T-helper 1 cell treated with Interleukin-12 subunit alpha and Interleukin-12 subunit beta and Interleukin-4 antibody, amounts not matched to agents 30 ng/mL and 1 ng/mL, for 36 hours (primary cell): Measurements from ENCODE around the gene PTPRN2. TPM values are rescaled to one million over a fixed set of nuclear protein-coding genes. Genes with fewer than 3 reads are reported as not detected.
"Not testable (repeated sequence)": the region's sequence is repeated elsewhere in the genome, so short reads cannot be mapped to it uniquely, and the experiment has no call there.

ENCODE experiments used
- intact Hi-C: fragments of 100-400 bp; cut with micrococcal nuclease; formaldehyde crosslinking; loops from one replicate; pipeline ENCODE4 v1.15.1; 2024
- total RNA-seq: library from RNA; stranded (reverse); gene quantifications from 2 replicates; pipeline ENCODE4 v1.2.3, GENCODE V29; 2022

The PTPRN2 gene
- total RNA-seq, 1 donor from 2014 or later = 2.9 TPM

- intact Hi-C loops = no loop called here
Measured at GRCh38 chr7:157945401-157945800, 642.2 kb downstream of the PTPRN2 start.

- intact Hi-C loops = no loop called here
Measured at GRCh38 chr7:157944734-157945291, 642.8 kb downstream of the PTPRN2 start.

GRCh38 chr7:157944051-157944450 lies 643.6 kb downstream of the PTPRN2 start:
- intact Hi-C loops = no loop called here

- intact Hi-C loops = no loop called here
Measured at GRCh38 chr7:157943561-157943960, 644.1 kb downstream of the PTPRN2 start.

GRCh38 chr7:157941210-157941609 lies 646.4 kb downstream of the PTPRN2 start:
- intact Hi-C loops = no loop called here

- intact Hi-C loops = no loop called here
Measured at GRCh38 chr7:157940497-157940896, 647.1 kb downstream of the PTPRN2 start.

GRCh38 chr7:157938211-157938610 lies 649.4 kb downstream of the PTPRN2 start:
- intact Hi-C loops = no loop called here

GRCh38 chr7:157937406-157937805 lies 650.2 kb downstream of the PTPRN2 start:
- intact Hi-C loops = no loop called here

- intact Hi-C loops = no loop called here
Measured at GRCh38 chr7:157936976-157937375, 650.6 kb downstream of the PTPRN2 start.

GRCh38 chr7:157935721-157936120 lies 651.9 kb downstream of the PTPRN2 start:
- intact Hi-C loops = not testable (repeated sequence)

GRCh38 chr7:157933219-157934155 lies 654.1 kb downstream of the PTPRN2 start:
- intact Hi-C loops = not testable (repeated sequence)

- intact Hi-C loops = no loop called here
Measured at GRCh38 chr7:157932498-157933218, 655.0 kb downstream of the PTPRN2 start.

GRCh38 chr7:157930926-157931466 lies 656.6 kb downstream of the PTPRN2 start:
- intact Hi-C loops = no loop called here

GRCh38 chr7:157930441-157930840 lies 657.2 kb downstream of the PTPRN2 start:
- intact Hi-C loops = no loop called here

- intact Hi-C loops = no loop called here
Measured at GRCh38 chr7:157929671-157930070, 658.0 kb downstream of the PTPRN2 start.

- intact Hi-C loops = no loop called here
Measured at GRCh38 chr7:157928808-157929425, 658.7 kb downstream of the PTPRN2 start.

GRCh38 chr7:157928171-157928794 lies 659.3 kb downstream of the PTPRN2 start:
- intact Hi-C loops = no loop called here

GRCh38 chr7:157927313-157927925 lies 660.2 kb downstream of the PTPRN2 start:
- intact Hi-C loops = no loop called here

GRCh38 chr7:157926521-157927150 lies 661.0 kb downstream of the PTPRN2 start:
- intact Hi-C loops = no loop called here

GRCh38 chr7:157926107-157926506 lies 661.5 kb downstream of the PTPRN2 start:
- intact Hi-C loops = no loop called here
